ENCODE results near the gene ADK. TPM values are rescaled to one million over a fixed set of nuclear protein-coding genes. Genes with fewer than 3 reads are reported as not detected.
"Not testable (repeated sequence)": the region's sequence is repeated elsewhere in the genome, so short reads cannot be mapped to it uniquely, and the experiment has no call there.

Gene ADK
- total RNA-seq, 2 experiments from 2014 or later: 52.8 to 54.4 TPM

GRCh38 chr10:74146980-74147379 is 4.0 kb upstream of the ADK start:
- H3K4me3 Mint-ChIP-seq; H3K27me3 Mint-ChIP-seq; DNase-seq; H3K36me3 Mint-ChIP-seq; H3K9me3 Mint-ChIP-seq; POLR2A ChIA-PET; H3K27ac Mint-ChIP-seq; CTCF ChIA-PET; intact Hi-C loops (cut with micrococcal nuclease): not testable (repeated sequence)
- H3K4me1 Mint-ChIP-seq (ENCODE audit: low read depth): peaks cover 37% of the 10 kb centered on the region

DNA sequence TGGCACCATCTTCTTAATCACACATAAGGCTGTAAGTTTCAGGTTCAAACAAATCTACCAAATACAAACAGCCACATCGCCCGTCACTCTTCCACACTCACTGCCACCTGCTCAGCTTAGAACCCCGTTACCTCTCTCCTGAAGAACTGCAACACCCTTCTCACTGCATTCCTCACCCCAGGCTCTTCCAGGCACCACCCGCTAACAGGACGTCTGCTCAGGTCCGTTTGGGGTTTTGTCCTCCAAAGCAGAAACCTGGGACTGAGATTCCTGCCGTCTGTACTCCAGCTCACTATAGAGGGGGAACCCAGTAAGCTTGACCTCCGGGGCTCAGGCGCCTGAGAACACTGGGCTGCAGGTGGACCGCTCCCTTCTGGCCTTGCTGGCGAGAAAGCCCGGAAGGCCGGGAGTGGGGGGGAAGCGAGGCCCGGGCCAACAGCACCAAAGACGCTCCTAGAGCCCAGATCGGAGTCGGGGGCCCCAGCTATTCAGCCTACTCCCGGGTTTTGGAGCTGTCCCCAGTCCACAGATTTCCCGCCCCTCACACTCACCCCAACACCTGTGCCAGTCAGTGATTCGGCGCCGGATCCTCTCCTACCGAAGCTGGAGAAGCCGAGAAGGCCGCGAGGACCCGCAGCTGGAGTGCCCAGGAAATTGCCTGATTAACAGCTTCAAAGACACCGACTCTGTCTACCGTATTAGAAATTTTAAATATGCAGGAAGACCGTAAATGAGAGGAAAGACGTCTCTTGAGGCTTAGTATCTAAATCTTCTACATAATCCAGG is 624 bp upstream of the ADK start, which contains the start of gene AP3M1:
AP3M1 (minus strand) TSS at position 625 of the 786 bp plus-strand sequence. CDS start 12,449 bp downstream, outside the sequence.
- peak; percentile 88 for DNase-seq
- intact Hi-C loops (cut with micrococcal nuclease): loop anchor here (1.0 to 5.0 kb wide), 2 partner anchors 84 to 962 kb away; partner anchors contain the start of gene SAMD8
- POLR2A ChIA-PET: interaction anchor here (1.4 to 1.9 kb wide), 3 partner anchors 27 to 1085 kb away, joined by 3 to 24 read pairs (median 5); partner anchors contain the start of gene COMTD1
- Mint-ChIP-seq H3K4me3 (no peak within 1 kb of the TSS), H3K4me1 (ENCODE audit: low read depth) (peaks cover 46% of the 10 kb centered on the region), H3K9me3 (no peaks in the 10 kb centered on the region), H3K27me3 (no peaks in the 10 kb centered on the region), H3K36me3 (peaks cover 5% of the 10 kb centered on the region), H3K27ac (no peak within 1 kb of the TSS)
- CTCF ChIA-PET: interaction anchor here (0.6 to 1.6 kb wide), 10 partner anchors 13 to 1061 kb away, joined by 3 to 5 read pairs (median 3); no protein-coding TSS in a partner anchor

DNA sequence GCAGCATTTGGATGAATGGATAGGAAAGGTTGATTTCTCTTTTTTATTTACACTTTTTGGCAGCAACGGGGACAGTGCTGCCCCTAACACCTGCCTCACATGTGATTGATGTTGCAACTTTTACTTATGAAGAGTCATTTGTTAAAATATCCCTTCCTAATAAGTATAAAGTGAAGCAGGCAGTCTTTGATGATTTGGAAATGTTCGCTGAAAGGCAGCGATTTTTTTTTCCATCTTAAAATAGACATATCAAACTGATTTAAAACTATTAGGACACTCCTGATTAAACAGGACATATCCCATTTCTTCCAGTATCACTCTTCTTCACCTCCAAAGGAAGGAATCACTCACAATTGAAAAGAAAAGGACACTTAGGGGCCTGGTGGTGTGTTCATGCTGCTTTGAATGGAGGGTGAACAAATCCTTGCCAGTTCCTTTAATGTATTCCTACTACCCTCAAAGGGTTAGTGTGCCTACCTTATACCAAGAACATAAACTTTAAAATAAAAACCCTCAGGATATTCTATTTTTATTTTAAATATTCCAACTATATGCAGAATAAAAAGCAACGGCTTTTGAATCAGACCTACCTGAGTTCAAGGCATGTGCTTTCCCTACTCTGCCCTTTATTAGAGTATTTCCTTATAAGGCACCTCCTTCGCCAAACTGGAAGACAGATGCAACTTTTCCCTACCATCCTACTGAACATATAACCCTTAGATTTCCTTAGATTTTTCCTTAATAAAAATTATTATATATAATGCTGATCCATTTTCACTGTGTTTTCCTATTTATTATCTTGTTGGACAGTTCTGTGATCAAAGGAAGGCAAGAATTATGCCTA is 1.1 kb downstream of the ADK start:
- intact Hi-C loops (cut with micrococcal nuclease): loop anchor here (1.0 to 5.0 kb wide), 4 partner anchors 24 to 960 kb away; partner anchors contain the start of gene SAMD8
- CTCF ChIA-PET: interaction anchor here (0.8 to 2.0 kb wide), 5 partner anchors 61 to 266 kb away, joined by 3 to 5 read pairs (median 5); no protein-coding TSS in a partner anchor
- no peaks in the 10 kb centered on the region for H3K27me3 Mint-ChIP-seq
- H3K4me3 Mint-ChIP-seq: no peak overlapping the region
- H3K27ac Mint-ChIP-seq: no peak overlapping the region
- POLR2A ChIA-PET: interaction anchor here (1.9 kb wide), 1 partner anchor 25 kb away, joined by 24 read pairs; no protein-coding TSS in a partner anchor
- DNase-seq: no peak
- H3K9me3 Mint-ChIP-seq: no peaks in the 10 kb centered on the region
- peaks cover 33% of the 10 kb centered on the region for H3K4me1 Mint-ChIP-seq (ENCODE audit: low read depth)
- H3K36me3 Mint-ChIP-seq: peaks cover 3% of the 10 kb centered on the region

DNA sequence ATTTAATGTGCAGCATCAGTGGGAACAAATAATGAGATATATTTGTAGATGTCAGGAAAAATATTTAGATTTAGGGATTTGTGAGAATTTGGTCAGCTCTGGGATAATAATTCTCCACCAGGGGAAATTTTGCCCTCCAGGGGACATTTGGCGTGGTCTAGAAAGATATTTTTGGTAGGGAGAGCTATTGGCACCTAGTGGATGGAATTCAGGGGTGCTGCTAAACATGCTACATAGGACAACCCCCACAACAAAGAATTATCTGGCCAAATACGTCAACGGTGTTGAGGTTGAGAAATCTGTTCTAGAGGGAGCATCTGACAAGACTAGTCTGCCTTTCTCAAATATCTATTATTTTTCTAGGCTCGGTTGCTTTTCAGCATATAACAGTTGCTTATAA is 2.1 kb downstream of the ADK start:
- intact Hi-C loops (cut with micrococcal nuclease): loop anchor here (5.0 kb wide), 1 partner anchor 959 kb away; the partner anchor contains the start of gene SAMD8
- H3K27me3 Mint-ChIP-seq: no peaks in the 10 kb centered on the region
- CTCF ChIA-PET: interaction anchor here (1.4 to 2.0 kb wide), 2 partner anchors 60 to 91 kb away, joined by 4 to 5 read pairs; no protein-coding TSS in a partner anchor
- H3K27ac Mint-ChIP-seq: no peak overlapping the region
- POLR2A ChIA-PET: no interaction called here
- peaks cover under 1% of the 10 kb centered on the region for H3K36me3 Mint-ChIP-seq
- H3K9me3 Mint-ChIP-seq: no peaks in the 10 kb centered on the region
- DNase-seq: no peak
- H3K4me1 Mint-ChIP-seq (ENCODE audit: low read depth): peaks cover 28% of the 10 kb centered on the region
- no peak overlapping the region for H3K4me3 Mint-ChIP-seq

GRCh38 chr10:74153676-74154075 is 2.7 kb downstream of the ADK start:
- Mint-ChIP-seq H3K27me3 (no peaks in the 10 kb centered on the region), H3K9me3 (no peaks in the 10 kb centered on the region), H3K36me3 (no peaks in the 10 kb centered on the region), H3K4me3 (no peak overlapping the region), H3K27ac (no peak overlapping the region), H3K4me1 (ENCODE audit: low read depth) (peaks cover 22% of the 10 kb centered on the region)
- ChIA-PET POLR2A (interaction anchor here (1.0 kb wide), 1 partner anchor 23 kb away, joined by 4 read pairs; no protein-coding TSS in a partner anchor), CTCF (interaction anchor here (1.4 to 2.0 kb wide), 2 partner anchors 60 to 91 kb away, joined by 4 to 5 read pairs; no protein-coding TSS in a partner anchor)
- DNase-seq: no peak
- intact Hi-C loops (cut with micrococcal nuclease): loop anchor here (5.0 kb wide), 1 partner anchor 959 kb away; the partner anchor contains the start of gene SAMD8

DNA sequence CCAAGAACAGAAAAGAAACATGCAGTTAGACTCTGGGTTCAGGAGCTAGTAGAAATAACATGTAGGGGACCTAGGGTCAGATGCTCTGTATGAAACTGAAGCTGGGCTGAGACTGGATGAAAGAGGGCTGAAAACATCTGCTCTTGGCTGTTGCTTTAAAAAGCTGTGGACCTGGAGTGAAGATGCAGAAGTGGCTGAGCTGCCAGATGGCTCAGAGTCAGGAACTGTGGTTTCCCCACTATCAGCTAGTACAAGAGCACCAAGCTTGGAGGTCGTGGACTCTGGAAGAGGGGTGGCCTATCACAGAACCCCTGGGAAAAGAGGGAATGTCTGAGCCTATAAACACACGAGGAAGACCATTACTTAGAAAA is 5.9 kb downstream of the ADK start:
- Mint-ChIP-seq H3K9me3 (no peaks in the 10 kb centered on the region), H3K27me3 (no peaks in the 10 kb centered on the region), H3K4me3 (no peak overlapping the region), H3K4me1 (ENCODE audit: low read depth) (peaks cover 19% of the 10 kb centered on the region), H3K27ac (no peak overlapping the region), H3K36me3 (no peaks in the 10 kb centered on the region)
- ChIA-PET POLR2A (interaction anchor here (0.7 kb wide), 1 partner anchor 39 kb away, joined by 3 read pairs; no protein-coding TSS in a partner anchor), CTCF (interaction anchor here (1.2 kb wide), 1 partner anchor 57 kb away, joined by 5 read pairs; no protein-coding TSS in a partner anchor)
- no peak for DNase-seq
- intact Hi-C loops (cut with micrococcal nuclease): no loop called here

DNA sequence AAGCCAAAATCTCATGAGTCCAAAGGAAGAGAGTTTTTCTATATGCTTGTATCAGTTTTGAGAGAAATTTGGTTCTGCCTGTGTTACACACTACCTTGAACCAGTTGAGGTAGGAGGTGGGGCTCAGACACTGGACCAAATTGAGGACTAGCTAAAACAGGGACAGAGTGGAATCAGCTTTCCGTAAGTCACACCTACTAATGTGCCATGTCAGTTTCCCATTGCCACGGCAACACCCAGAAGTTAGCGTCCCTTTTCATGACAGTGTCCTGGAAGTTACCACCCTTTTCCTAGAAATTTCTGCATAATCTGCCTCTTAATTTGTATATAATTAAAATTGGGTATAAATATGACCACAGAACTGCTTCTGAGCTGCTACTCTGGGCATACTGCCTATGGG is 9.0 kb downstream of the ADK start:
- ChIA-PET CTCF (no interaction called here), POLR2A (no interaction called here)
- Mint-ChIP-seq H3K27ac (no peak overlapping the region), H3K36me3 (no peaks in the 10 kb centered on the region), H3K27me3 (no peaks in the 10 kb centered on the region), H3K4me3 (no peak overlapping the region), H3K4me1 (ENCODE audit: low read depth) (peaks cover 4% of the 10 kb centered on the region), H3K9me3 (no peaks in the 10 kb centered on the region)
- intact Hi-C loops (cut with micrococcal nuclease): no loop called here
- DNase-seq: no peak

DNA sequence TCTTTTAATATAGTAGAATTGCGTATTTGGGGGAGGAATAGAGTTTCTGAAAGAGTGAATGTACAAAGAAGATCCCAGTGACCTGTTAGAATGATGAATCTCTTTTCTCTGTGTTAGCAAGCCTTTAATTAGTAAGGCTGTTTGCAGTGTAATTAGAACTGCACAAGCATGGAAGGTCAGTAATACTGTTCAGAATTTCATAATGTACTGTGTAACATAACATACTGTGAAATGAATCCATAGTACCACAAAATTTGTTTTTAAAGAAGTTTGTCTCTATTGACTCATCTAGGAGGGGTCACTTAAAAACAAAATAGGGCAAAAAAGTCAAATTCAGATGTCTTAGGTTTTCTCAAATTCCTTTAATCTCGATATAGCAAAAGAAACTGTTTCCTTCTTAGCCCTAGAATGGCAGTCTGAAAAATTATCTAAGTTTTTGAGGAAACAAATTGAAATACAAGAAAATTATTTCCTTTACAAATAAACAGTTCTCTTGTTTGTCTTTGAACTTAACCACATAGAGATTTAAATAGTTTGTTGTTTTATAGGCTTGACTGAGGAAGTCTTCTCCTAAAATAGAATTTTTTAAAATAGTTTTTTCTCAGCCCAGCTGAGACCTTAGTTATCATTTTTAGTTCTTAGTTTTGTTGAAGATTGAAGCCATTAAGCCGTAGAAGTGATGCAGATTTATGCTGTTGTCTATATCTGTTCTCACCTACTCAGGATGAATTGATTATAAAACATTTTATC is 12.5 kb downstream of the ADK start:
- Mint-ChIP-seq H3K36me3 (no peaks in the 10 kb centered on the region), H3K27me3 (no peaks in the 10 kb centered on the region), H3K9me3 (no peaks in the 10 kb centered on the region), H3K4me1 (ENCODE audit: low read depth) (peaks cover 7% of the 10 kb centered on the region), H3K4me3 (no peak overlapping the region), H3K27ac (no peak overlapping the region)
- intact Hi-C loops (cut with micrococcal nuclease): no loop called here
- ChIA-PET POLR2A (no interaction called here), CTCF (interaction anchor here (1.2 kb wide), 1 partner anchor 51 kb away, joined by 3 read pairs; no protein-coding TSS in a partner anchor)
- DNase-seq: no peak

DNA sequence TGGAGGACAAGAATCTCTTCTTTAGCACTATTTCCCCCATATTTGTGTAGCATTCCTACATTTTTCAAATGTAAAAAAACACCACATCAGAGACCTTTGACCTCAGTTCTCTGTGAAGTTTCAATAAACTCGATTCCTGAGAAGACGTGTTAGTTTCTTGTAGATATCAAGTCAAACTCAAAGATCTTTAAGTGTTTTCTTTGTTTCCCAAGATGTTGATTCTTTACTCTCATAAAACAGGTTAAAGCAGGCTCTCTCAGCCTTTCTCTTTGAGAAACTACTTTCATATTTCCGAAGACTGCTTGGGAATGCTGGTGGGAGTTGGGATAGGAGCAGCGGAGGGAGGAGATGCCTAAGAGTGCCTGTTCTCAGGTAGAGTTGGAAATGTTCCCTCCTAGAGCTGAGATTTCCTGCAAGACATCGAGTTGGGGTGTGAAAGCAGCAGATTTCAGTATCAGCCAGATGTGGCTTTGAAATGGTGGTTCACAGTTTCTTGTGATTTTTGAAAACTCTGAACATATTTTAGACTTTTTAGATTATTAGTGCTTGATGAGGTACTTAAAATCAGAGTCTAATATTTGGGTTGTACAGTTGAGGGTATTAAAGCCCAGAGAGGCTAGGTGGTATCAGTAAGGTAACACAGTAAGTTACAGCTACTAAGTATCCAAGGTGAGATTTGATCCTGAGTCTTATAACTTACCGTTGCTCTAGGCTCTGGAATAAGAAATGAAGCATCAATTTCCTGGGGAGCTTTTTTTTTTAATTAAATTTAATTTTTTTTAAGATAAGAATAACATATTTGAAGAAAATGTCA is 13.9 kb downstream of the ADK start:
- intact Hi-C loops (cut with micrococcal nuclease): no loop called here
- Mint-ChIP-seq H3K27me3 (no peaks in the 10 kb centered on the region), H3K4me1 (ENCODE audit: low read depth) (peaks cover 7% of the 10 kb centered on the region), H3K4me3 (no peak overlapping the region), H3K9me3 (no peaks in the 10 kb centered on the region), H3K36me3 (no peaks in the 10 kb centered on the region), H3K27ac (no peak overlapping the region)
- POLR2A ChIA-PET: no interaction called here
- no peak for DNase-seq
- CTCF ChIA-PET: no interaction called here

DNA sequence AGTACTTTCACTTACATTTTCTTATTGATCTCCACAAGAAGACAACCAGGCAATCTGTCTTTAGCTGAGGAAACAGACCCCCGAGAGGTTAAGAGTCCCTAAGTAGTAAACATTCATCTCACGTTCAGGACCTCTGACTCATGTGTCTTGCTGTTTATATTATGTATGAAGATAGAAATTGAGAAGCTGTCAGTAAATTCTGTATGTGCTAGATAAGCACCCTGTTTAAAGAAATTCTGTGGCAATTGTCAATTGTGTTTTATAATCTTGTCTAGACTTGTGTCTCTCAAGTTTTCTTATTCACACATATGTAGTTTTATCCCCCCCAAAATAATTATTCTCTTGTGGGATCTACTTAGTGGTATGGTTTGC is 14.5 kb downstream of the ADK start:
- H3K4me1 Mint-ChIP-seq (ENCODE audit: low read depth): peaks cover 7% of the 10 kb centered on the region
- DNase-seq: no peak
- ChIA-PET POLR2A (no interaction called here), CTCF (no interaction called here)
- no peak overlapping the region for H3K4me3 Mint-ChIP-seq
- H3K27me3 Mint-ChIP-seq: no peaks in the 10 kb centered on the region
- no peaks in the 10 kb centered on the region for H3K9me3 Mint-ChIP-seq
- intact Hi-C loops (cut with micrococcal nuclease): no loop called here
- no peaks in the 10 kb centered on the region for H3K36me3 Mint-ChIP-seq
- no peak overlapping the region for H3K27ac Mint-ChIP-seq

- ChIA-PET CTCF (interaction anchor here (0.9 to 1.1 kb wide), 3 partner anchors 16 to 46 kb away, joined by 3 to 5 read pairs (median 4); partner anchors contain the start of genes ADK and AP3M1), POLR2A (interaction anchor here (2.2 kb wide), 1 partner anchor 9 kb away, joined by 7 read pairs; no protein-coding TSS in a partner anchor)
- H3K4me3 Mint-ChIP-seq: no peak overlapping the region
Observed at GRCh38 chr10:74167443-74167842, 16.4 kb downstream of the ADK start.

More at GRCh38 chr10:74167443-74167842, 16.4 kb downstream of the ADK start:
- no peak for DNase-seq
- intact Hi-C loops (cut with micrococcal nuclease): no loop called here
- H3K36me3 Mint-ChIP-seq: no peaks in the 10 kb centered on the region
- H3K27ac Mint-ChIP-seq: no peak overlapping the region
- H3K9me3 Mint-ChIP-seq: no peaks in the 10 kb centered on the region
- H3K27me3 Mint-ChIP-seq: no peaks in the 10 kb centered on the region
- H3K4me1 Mint-ChIP-seq (ENCODE audit: low read depth): peaks cover 7% of the 10 kb centered on the region
